HCT116 (cell line): ENCODE measurements around the gene NUDT8. TPM values are rescaled to one million over a fixed set of nuclear protein-coding genes. Genes with fewer than 3 reads are reported as not detected.

Experiments
- ATAC-seq: fragments of 200-7000 bp; cut with Tn5 transposase; 2 replicates; pipeline ENCODE4 v1.9.1; 2020; ENCODE audit warnings: mild to moderate bottlenecking, moderate library complexity
- BruUV-seq: library from RNA; stranded (reverse); fragments of 400-500 nt; replicated peaks from 2 replicates; lab custom pipeline; 2021; lab: Mats Ljungman, UMichigan
- CTCF ChIA-PET: fragments of 300-600 bp; sonication (Branson Sonifier 250); formaldehyde crosslinking; loops from one replicate; lab custom pipeline; 2021; ENCODE audit warnings: antibody characterized with exemption; lab: Charles Lee
- POLR2A ChIA-PET: fragments of 300-600, 350-600 bp; sonication (Branson Sonifier 250); formaldehyde crosslinking; loops from one replicate; lab custom pipeline; 2021; ENCODE audit warnings: antibody characterized with exemption; lab: Charles Lee
- RAD21 ChIA-PET, 2 experiments: fragments of 300-600 bp; sonication (Branson Sonifier 250); formaldehyde crosslinking; loops; one replicate each; lab custom pipeline; 2023; ENCODE audit warnings: low total read pairs in 2 of 2; ENCODE audit not compliant: uncharacterized antibody in 2 of 2, unreplicated experiment in 2 of 2, low non-redundant PET in 1 of 2; lab: Charles Lee
- DNase-seq: peaks from one replicate; pipeline ENCODE4 v3.0.0-alpha.2; 2010; ENCODE audit warnings: low read depth, low spot score
- H2AFZ ChIP-seq: fragments of 200-600 bp; shearing (Covaris generic), sonication (generic); 2 replicates; pipeline ENCODE4 v1.6.1; 2017; ENCODE audit warnings: low read depth, mixed run types, mixed read lengths, antibody characterized with exemption, low read length; ENCODE audit not compliant: poor library complexity, severe bottlenecking
- H3K27ac ChIP-seq: 2 replicates; pipeline ENCODE4 v1.5.1; 2012; ENCODE audit warnings: low read depth, low read length
- H3K27me3 ChIP-seq: fragments of 200-600 bp; sonication (generic); 2 replicates; pipeline ENCODE4 v1.6.1; 2016; ENCODE audit warnings: mixed run types, low read length, mixed read lengths; ENCODE audit not compliant: insufficient read depth
- H3K36me3 ChIP-seq, 2 experiments: fragments of 200-500 bp in 1 of 2; fragments of 200-600 bp in 1 of 2; sonication (Bioruptor generic) in 1 of 2; sonication (generic) in 1 of 2; 2 replicates each; pipeline versions ENCODE4 v1.5.1 to v1.6.1; 2014 to 2016; ENCODE audit warnings: low read length in 2 of 2, inconsistent platforms in 1 of 2, mixed read lengths in 1 of 2, mixed run types in 1 of 2; ENCODE audit not compliant: insufficient read depth in 2 of 2, control insufficient read depth in 1 of 2
- H3K4me1 ChIP-seq, 2 experiments: fragments of 200-600 bp in 1 of 2; sonication (generic) in 1 of 2; 2 replicates each; pipeline versions ENCODE4 v1.5.1 to v1.6.1; 2012 to 2017; ENCODE audit warnings: low read length in 2 of 2, inconsistent platforms in 1 of 2, mild to moderate bottlenecking in 1 of 2, mixed read lengths in 1 of 2, mixed run types in 1 of 2, moderate library complexity in 1 of 2; ENCODE audit not compliant: insufficient read depth in 2 of 2, control insufficient read depth in 1 of 2
- H3K4me2 ChIP-seq: fragments of 200-600 bp; sonication (generic); 2 replicates; pipeline ENCODE4 v1.6.1; 2017; ENCODE audit warnings: mixed run types, low read length, mixed read lengths
- H3K4me3 ChIP-seq, 2 experiments: fragments of 200-600 bp in 1 of 2; sonication (generic) in 1 of 2; replicated peaks in 1 of 2; 2 replicates each; pipeline ENCODE4 v1.5.1; 2011 to 2016; ENCODE audit warnings: low read length in 2 of 2, control low read depth in 1 of 2, low read depth in 1 of 2, mild to moderate bottlenecking in 1 of 2, mixed read lengths in 1 of 2, mixed run types in 1 of 2
- H3K79me2 ChIP-seq: fragments of 200-600 bp; sonication (generic); 2 replicates; pipeline ENCODE4 v1.6.1; 2017; ENCODE audit warnings: mild to moderate bottlenecking, mixed run types, low read length, moderate library complexity, mixed read lengths; ENCODE audit not compliant: insufficient read depth
- H3K9ac ChIP-seq: fragments of 200-600 bp; sonication (generic); 2 replicates; pipeline ENCODE4 v1.6.1; 2016; ENCODE audit warnings: low read length, mixed read lengths
- H3K9me2 ChIP-seq: fragments of 200-600 bp; sonication (generic), shearing (Covaris generic); 2 replicates; pipeline ENCODE4 v1.6.1; 2017; ENCODE audit warnings: mixed run types, mild to moderate bottlenecking, moderate library complexity; ENCODE audit not compliant: insufficient read depth
- H3K9me3 ChIP-seq, 2 experiments: fragments of 200-500 bp in 1 of 2; fragments of 200-600 bp in 1 of 2; sonication (Bioruptor generic) in 1 of 2; sonication (generic) in 1 of 2; 2 replicates each; pipeline ENCODE4 v1.6.1; 2014 to 2017; ENCODE audit warnings: low read length in 2 of 2, mixed read lengths in 2 of 2, inconsistent platforms in 1 of 2, low read depth in 1 of 2, mild to moderate bottlenecking in 1 of 2, mixed run types in 1 of 2, moderate library complexity in 1 of 2; ENCODE audit not compliant: control insufficient read depth in 1 of 2, insufficient read depth in 1 of 2
- H4K20me1 ChIP-seq: fragments of 200-600 bp; sonication (generic), shearing (Covaris generic); 2 replicates; pipeline ENCODE4 v1.6.1; 2017; ENCODE audit warnings: mixed run types, mild to moderate bottlenecking, moderate library complexity; ENCODE audit not compliant: insufficient read depth
- FOSL1 ChIP-seq: IDR thresholded peaks from 2 replicates; pipeline ENCODE4 v1.6.1; 2012; ENCODE audit warnings: low read depth
- JUND ChIP-seq: IDR thresholded peaks from 2 replicates; pipeline ENCODE4 v1.6.1; 2012
- POLR2A ChIP-seq: IDR thresholded peaks from 2 replicates; pipeline ENCODE4 v1.7.0; 2011; ENCODE audit warnings: borderline replicate concordance; ENCODE audit not compliant: insufficient read depth, insufficient read length; ENCODE audit errors: extremely low read depth
- POLR2AphosphoS5 ChIP-seq: IDR thresholded peaks from 2 replicates; pipeline ENCODE4 v1.6.1; 2011; ENCODE audit warnings: mild to moderate bottlenecking, low read depth, low read length, moderate library complexity
- SIN3A ChIP-seq: IDR thresholded peaks from 2 replicates; pipeline ENCODE4 v1.6.1; 2012; ENCODE audit warnings: low read depth
- SP1 ChIP-seq: IDR thresholded peaks from 2 replicates; pipeline ENCODE4 v1.6.1; 2012; ENCODE audit warnings: low read depth
- SRF ChIP-seq: IDR thresholded peaks from 2 replicates; pipeline ENCODE4 v1.6.1; 2012; ENCODE audit warnings: low read depth
- TCF7L2 ChIP-seq: IDR thresholded peaks from 2 replicates; pipeline ENCODE4 v1.7.0; 2011; ENCODE audit warnings: borderline replicate concordance, inconsistent platforms; ENCODE audit not compliant: insufficient read depth, insufficient read length; ENCODE audit errors: extremely low read depth
- YY1 ChIP-seq: IDR thresholded peaks from 2 replicates; pipeline ENCODE4 v1.6.1; 2011; ENCODE audit warnings: low read length, low read depth, moderate library complexity, mild to moderate bottlenecking; ENCODE audit not compliant: insufficient replicate concordance; ENCODE audit errors: extremely low read depth
- ZFX ChIP-seq: fragments of 450-650 bp; IDR thresholded peaks from 2 replicates; pipeline ENCODE4 v1.6.1; 2017
- ZNF274 ChIP-seq: fragments of 200-500 bp; sonication (Bioruptor generic); IDR thresholded peaks from 2 replicates; pipeline ENCODE4 v1.6.1; 2014; ENCODE audit warnings: mild to moderate bottlenecking, low read depth, low read length, inconsistent platforms
- intact Hi-C: fragments of 100-400 bp; cut with micrococcal nuclease; formaldehyde crosslinking; loops from 2 replicates; pipeline ENCODE4 v1.10.0; 2022
- total RNA-seq: library from RNA; stranded (reverse); gene quantifications from one replicate; pipeline ENCODE4 v1.2.1, GENCODE V29; 2021; ENCODE audit not compliant: unreplicated experiment
- TF ChIP-seq, protein P1 (sequence below): IDR thresholded peaks from 2 replicates; pipeline ENCODE4 v1.6.1; 2012
- TF ChIP-seq, protein P2 (sequence below): IDR thresholded peaks from 2 replicates; pipeline ENCODE4 v1.6.1; 2012; ENCODE audit warnings: low read depth
- TF ChIP-seq, protein P3 (sequence below): IDR thresholded peaks from 2 replicates; pipeline ENCODE4 v1.6.1; 2011; ENCODE audit warnings: mild to moderate bottlenecking, low read length, moderate library complexity; ENCODE audit not compliant: insufficient replicate concordance; ENCODE audit errors: extremely low read depth
- TF ChIP-seq, protein P4 (sequence below): IDR thresholded peaks from 2 replicates; pipeline ENCODE4 v1.6.1; 2012

The NUDT8 gene
- total RNA-seq, 1 experiment from 2014 or later = 18.7 TPM

DNA sequence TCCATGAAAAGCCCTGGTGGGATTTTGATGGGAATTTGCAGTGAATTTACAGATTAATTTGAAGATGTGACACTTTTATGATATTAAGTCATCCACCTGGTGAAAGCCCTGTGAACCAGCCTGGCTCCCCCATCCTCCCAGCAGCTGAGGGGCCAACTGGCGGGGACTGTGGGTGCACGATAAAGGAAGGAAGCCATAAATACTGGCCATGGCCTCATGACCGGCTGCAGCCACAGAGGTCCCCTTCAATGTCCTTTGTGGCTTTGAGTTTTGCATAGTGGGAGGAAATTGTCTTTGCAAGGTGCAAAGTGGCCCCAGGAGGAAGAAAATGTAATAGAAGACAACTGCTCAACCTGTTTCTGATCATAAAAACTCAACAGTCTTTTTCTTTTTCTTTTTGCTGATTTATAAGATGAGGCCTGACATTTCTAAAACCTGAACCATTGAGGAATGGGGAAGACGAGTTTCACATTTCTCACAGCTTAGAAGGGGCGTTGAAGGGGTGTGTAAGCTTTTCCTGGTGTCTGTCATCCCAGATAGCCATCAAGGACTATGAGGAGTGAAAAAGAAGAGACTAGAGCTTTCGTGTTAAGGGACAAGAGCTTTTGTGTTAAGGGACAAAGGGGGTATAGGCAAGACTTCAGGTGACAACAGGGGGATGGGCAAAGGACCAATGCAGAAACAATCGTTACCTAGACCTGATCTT, 29.3 kb downstream of the NUDT8 start:
- no peaks in the 10 kb centered on the region for H3K27me3 ChIP-seq
- BruUV-seq = no TSS peak

More for the DNA sequence above, 29.3 kb downstream of the NUDT8 start:
- no peaks in the 10 kb centered on the region for H3K9me3 ChIP-seq
- H3K79me2 ChIP-seq = no peaks in the 10 kb centered on the region
- H3K4me2 ChIP-seq = no peak overlapping the region
- RAD21 ChIA-PET = no interaction called here
- H3K36me3 ChIP-seq = no peaks in the 10 kb centered on the region
- CTCF ChIA-PET = no interaction called here
- no peaks in the 10 kb centered on the region for H4K20me1 ChIP-seq
- no peak overlapping the region for H3K4me3 ChIP-seq
- no peaks in the 10 kb centered on the region for H3K4me1 ChIP-seq
- H3K9me2 ChIP-seq = no peaks in the 10 kb centered on the region
- intact Hi-C loops = no loop called here
- POLR2A ChIA-PET = no interaction called here
- TF ChIP-seq, protein P1, sequence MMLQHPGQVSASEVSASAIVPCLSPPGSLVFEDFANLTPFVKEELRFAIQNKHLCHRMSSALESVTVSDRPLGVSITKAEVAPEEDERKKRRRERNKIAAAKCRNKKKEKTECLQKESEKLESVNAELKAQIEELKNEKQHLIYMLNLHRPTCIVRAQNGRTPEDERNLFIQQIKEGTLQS = no peak
- TF ChIP-seq SIN3A (no peak), YY1 (no peak), ZFX (no peak), SP1 (no peak), TCF7L2 (no peak), JUND (no peak), SRF (no peak), FOSL1 (no peak), POLR2A (no peak), POLR2AphosphoS5 (no peak), ZNF274 (no peak)
- TF ChIP-seq, protein P2, sequence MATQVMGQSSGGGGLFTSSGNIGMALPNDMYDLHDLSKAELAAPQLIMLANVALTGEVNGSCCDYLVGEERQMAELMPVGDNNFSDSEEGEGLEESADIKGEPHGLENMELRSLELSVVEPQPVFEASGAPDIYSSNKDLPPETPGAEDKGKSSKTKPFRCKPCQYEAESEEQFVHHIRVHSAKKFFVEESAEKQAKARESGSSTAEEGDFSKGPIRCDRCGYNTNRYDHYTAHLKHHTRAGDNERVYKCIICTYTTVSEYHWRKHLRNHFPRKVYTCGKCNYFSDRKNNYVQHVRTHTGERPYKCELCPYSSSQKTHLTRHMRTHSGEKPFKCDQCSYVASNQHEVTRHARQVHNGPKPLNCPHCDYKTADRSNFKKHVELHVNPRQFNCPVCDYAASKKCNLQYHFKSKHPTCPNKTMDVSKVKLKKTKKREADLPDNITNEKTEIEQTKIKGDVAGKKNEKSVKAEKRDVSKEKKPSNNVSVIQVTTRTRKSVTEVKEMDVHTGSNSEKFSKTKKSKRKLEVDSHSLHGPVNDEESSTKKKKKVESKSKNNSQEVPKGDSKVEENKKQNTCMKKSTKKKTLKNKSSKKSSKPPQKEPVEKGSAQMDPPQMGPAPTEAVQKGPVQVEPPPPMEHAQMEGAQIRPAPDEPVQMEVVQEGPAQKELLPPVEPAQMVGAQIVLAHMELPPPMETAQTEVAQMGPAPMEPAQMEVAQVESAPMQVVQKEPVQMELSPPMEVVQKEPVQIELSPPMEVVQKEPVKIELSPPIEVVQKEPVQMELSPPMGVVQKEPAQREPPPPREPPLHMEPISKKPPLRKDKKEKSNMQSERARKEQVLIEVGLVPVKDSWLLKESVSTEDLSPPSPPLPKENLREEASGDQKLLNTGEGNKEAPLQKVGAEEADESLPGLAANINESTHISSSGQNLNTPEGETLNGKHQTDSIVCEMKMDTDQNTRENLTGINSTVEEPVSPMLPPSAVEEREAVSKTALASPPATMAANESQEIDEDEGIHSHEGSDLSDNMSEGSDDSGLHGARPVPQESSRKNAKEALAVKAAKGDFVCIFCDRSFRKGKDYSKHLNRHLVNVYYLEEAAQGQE = no peak
- TF ChIP-seq, protein P3, sequence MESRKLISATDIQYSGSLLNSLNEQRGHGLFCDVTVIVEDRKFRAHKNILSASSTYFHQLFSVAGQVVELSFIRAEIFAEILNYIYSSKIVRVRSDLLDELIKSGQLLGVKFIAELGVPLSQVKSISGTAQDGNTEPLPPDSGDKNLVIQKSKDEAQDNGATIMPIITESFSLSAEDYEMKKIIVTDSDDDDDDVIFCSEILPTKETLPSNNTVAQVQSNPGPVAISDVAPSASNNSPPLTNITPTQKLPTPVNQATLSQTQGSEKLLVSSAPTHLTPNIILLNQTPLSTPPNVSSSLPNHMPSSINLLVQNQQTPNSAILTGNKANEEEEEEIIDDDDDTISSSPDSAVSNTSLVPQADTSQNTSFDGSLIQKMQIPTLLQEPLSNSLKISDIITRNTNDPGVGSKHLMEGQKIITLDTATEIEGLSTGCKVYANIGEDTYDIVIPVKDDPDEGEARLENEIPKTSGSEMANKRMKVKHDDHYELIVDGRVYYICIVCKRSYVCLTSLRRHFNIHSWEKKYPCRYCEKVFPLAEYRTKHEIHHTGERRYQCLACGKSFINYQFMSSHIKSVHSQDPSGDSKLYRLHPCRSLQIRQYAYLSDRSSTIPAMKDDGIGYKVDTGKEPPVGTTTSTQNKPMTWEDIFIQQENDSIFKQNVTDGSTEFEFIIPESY = no peak
- TF ChIP-seq, protein P4, sequence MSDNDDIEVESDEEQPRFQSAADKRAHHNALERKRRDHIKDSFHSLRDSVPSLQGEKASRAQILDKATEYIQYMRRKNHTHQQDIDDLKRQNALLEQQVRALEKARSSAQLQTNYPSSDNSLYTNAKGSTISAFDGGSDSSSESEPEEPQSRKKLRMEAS = no peak
- H3K9ac ChIP-seq = no peak overlapping the region
- no peak overlapping the region for H3K27ac ChIP-seq
- DNase-seq (no peak), ATAC-seq (no peak)
- H2AFZ ChIP-seq = no peak overlapping the region
